ENCODE measurements around the gene DNPH1. TPM values are rescaled to one million over a fixed set of nuclear protein-coding genes. Genes with fewer than 3 reads are reported as not detected.

Gene DNPH1
- polyA plus RNA-seq, 6 donors from 2014 or later = 101 to 176 (median 133) TPM

GRCh38 chr6:43186706-43187105 is 42.6 kb downstream of the DNPH1 start:
- DNase-seq = no peak
- no peak for ATAC-seq (ENCODE audit: low read depth in 2 of 2)
- Mint-ChIP-seq H3K9me3 (no peaks in the 10 kb centered on the region), H3K27ac (peak overlapping the region in 1 of 6 donors; percentile 42), H3K4me3 (no peak overlapping the region), H3K27me3 (no peaks in the 10 kb centered on the region), H3K4me1 (peaks cover 37 to 50% (median 41%) of the 10 kb centered on the region in 3 donors), H3K36me3 (peaks cover 18 to 25% of the 10 kb centered on the region in 2 donors)

GRCh38 chr6:43186019-43186418 is 43.3 kb downstream of the DNPH1 start:
- Mint-ChIP-seq H3K4me1 (peaks cover 44 to 55% (median 48%) of the 10 kb centered on the region in 3 donors), H3K4me3 (peak overlapping the region in 1 of 8 donors; percentile 13), H3K9me3 (peaks cover 0 to 2% (median 0%) of the 10 kb centered on the region in 7 donors), H3K36me3 (peaks cover 18 to 25% of the 10 kb centered on the region in 2 donors), H3K27ac (peak overlapping the region in 3 of 6 donors; percentile 42 to 65 (median 64)), H3K27me3 (no peaks in the 10 kb centered on the region)
- DNase-seq = no peak
- no peak for ATAC-seq (ENCODE audit: low read depth in 2 of 2)

- H3K4me1 Mint-ChIP-seq = peaks cover 46 to 52% (median 48%) of the 10 kb centered on the region in 3 donors
- DNase-seq (no peak), ATAC-seq (ENCODE audit: low read depth in 2 of 2) (no peak)
- H3K9me3 Mint-ChIP-seq = peaks cover 0 to 2% (median 0%) of the 10 kb centered on the region in 7 donors
- no peak overlapping the region for H3K4me3 Mint-ChIP-seq
- H3K27me3 Mint-ChIP-seq = no peaks in the 10 kb centered on the region
- H3K36me3 Mint-ChIP-seq = peaks cover 18 to 25% of the 10 kb centered on the region in 2 donors
- no peak overlapping the region for H3K27ac Mint-ChIP-seq
Measured at GRCh38 chr6:43185391-43185985, 43.8 kb downstream of the DNPH1 start.

GRCh38 chr6:43184268-43184985 is 44.9 kb downstream of the DNPH1 start:
- peaks cover 18 to 25% of the 10 kb centered on the region in 2 donors for H3K36me3 Mint-ChIP-seq
- no peak for DNase-seq
- no peaks in the 10 kb centered on the region for H3K27me3 Mint-ChIP-seq
- peaks cover 0 to 2% (median 0%) of the 10 kb centered on the region in 7 donors for H3K9me3 Mint-ChIP-seq
- H3K27ac Mint-ChIP-seq = peak overlapping the region in 4 of 6 donors; percentile 82 to 90 (median 88)
- peak overlapping the region in 7 of 8 donors; percentile 22 to 84 (median 74) for H3K4me3 Mint-ChIP-seq
- peaks cover 46 to 49% (median 48%) of the 10 kb centered on the region in 3 donors for H3K4me1 Mint-ChIP-seq
- ATAC-seq (ENCODE audit: low read depth in 2 of 2) = no peak

- Mint-ChIP-seq H3K27ac (peak overlapping the region in 5 of 6 donors; percentile 81 to 98 (median 90)), H3K36me3 (peaks cover 18 to 22% of the 10 kb centered on the region in 2 donors), H3K27me3 (no peaks in the 10 kb centered on the region), H3K4me3 (peak overlapping the region; percentile 80 to 96 (median 94)), H3K4me1 (peaks cover 44 to 49% (median 48%) of the 10 kb centered on the region in 3 donors), H3K9me3 (peaks cover 0 to 2% (median 0%) of the 10 kb centered on the region in 7 donors)
- DNase-seq (no peak), ATAC-seq (ENCODE audit: low read depth in 2 of 2) (no peak)
Measured at GRCh38 chr6:43183441-43183840, 45.8 kb downstream of the DNPH1 start.

GRCh38 chr6:43181942-43182860 is 47.1 kb downstream of the DNPH1 start, which contains the start of gene CUL9:
Gene CUL9, plus strand, starts transcription at chr6:43182196. Its CDS starts 2,115 bp downstream, at chr6:43184311.
- Mint-ChIP-seq H3K4me1 (peaks cover 41 to 48% (median 45%) of the 10 kb centered on the region in 3 donors), H3K27ac (peak within 1 kb of the TSS; percentile 49 to 98 (median 96)), H3K36me3 (peaks cover 10 to 13% of the 10 kb centered on the region in 2 donors), H3K27me3 (no peaks in the 10 kb centered on the region), H3K9me3 (peaks cover 0 to 2% (median 0%) of the 10 kb centered on the region in 7 donors), H3K4me3 (peak within 1 kb of the TSS; percentile 83 to 96 (median 95))
- ATAC-seq (ENCODE audit: low read depth in 2 of 2) = peak; percentile 99
- peak; percentile 86 for DNase-seq

- ATAC-seq (ENCODE audit: low read depth in 2 of 2) (no peak), DNase-seq (no peak)
- H3K36me3 Mint-ChIP-seq = peaks cover 10 to 11% of the 10 kb centered on the region in 2 donors
- peak overlapping the region; percentile 47 to 97 (median 90) for H3K27ac Mint-ChIP-seq
- H3K9me3 Mint-ChIP-seq = peaks cover 0 to 2% (median 0%) of the 10 kb centered on the region in 7 donors
- H3K27me3 Mint-ChIP-seq = no peaks in the 10 kb centered on the region
- peak overlapping the region; percentile 83 to 96 (median 95) for H3K4me3 Mint-ChIP-seq
- H3K4me1 Mint-ChIP-seq = peaks cover 41 to 48% (median 43%) of the 10 kb centered on the region in 3 donors
Measured at GRCh38 chr6:43181621-43181941, 47.7 kb downstream of the DNPH1 start.

GRCh38 chr6:43180985-43181384 is 48.3 kb downstream of the DNPH1 start:
- Mint-ChIP-seq H3K27ac (peak overlapping the region; percentile 7 to 97 (median 92)), H3K27me3 (no peaks in the 10 kb centered on the region), H3K36me3 (peaks cover 5 to 11% of the 10 kb centered on the region in 2 donors), H3K4me1 (peaks cover 35 to 46% (median 37%) of the 10 kb centered on the region in 3 donors), H3K4me3 (peak overlapping the region; percentile 83 to 96 (median 95)), H3K9me3 (peaks cover 0 to 2% (median 0%) of the 10 kb centered on the region in 7 donors)
- no peak for ATAC-seq (ENCODE audit: low read depth in 2 of 2)
- no peak for DNase-seq

GRCh38 chr6:43180058-43180457 is 49.2 kb downstream of the DNPH1 start:
- H3K27ac Mint-ChIP-seq = peak overlapping the region in 3 of 6 donors; percentile 20 to 72 (median 49)
- H3K36me3 Mint-ChIP-seq = peaks cover 5 to 11% of the 10 kb centered on the region in 2 donors
- ATAC-seq (ENCODE audit: low read depth in 2 of 2) = no peak
- H3K27me3 Mint-ChIP-seq = no peaks in the 10 kb centered on the region
- H3K4me1 Mint-ChIP-seq = peaks cover 37 to 45% (median 39%) of the 10 kb centered on the region in 3 donors
- H3K9me3 Mint-ChIP-seq = peaks cover 0 to 2% (median 0%) of the 10 kb centered on the region in 7 donors
- no peak for DNase-seq
- H3K4me3 Mint-ChIP-seq = no peak overlapping the region

- Mint-ChIP-seq H3K27ac (peak overlapping the region in 1 of 6 donors; percentile 57), H3K4me3 (peak overlapping the region in 1 of 8 donors; percentile 15), H3K36me3 (peaks cover 3% of the 10 kb centered on the region in 2 donors), H3K4me1 (peaks cover 34 to 49% (median 40%) of the 10 kb centered on the region in 3 donors), H3K27me3 (no peaks in the 10 kb centered on the region), H3K9me3 (peaks cover 0 to 2% (median 0%) of the 10 kb centered on the region in 7 donors)
- no peak for ATAC-seq (ENCODE audit: low read depth in 2 of 2)
- no peak for DNase-seq
Measured at GRCh38 chr6:43178951-43179830, 50.1 kb downstream of the DNPH1 start.

- ATAC-seq (ENCODE audit: low read depth in 2 of 2) (no peak), DNase-seq (no peak)
- no peaks in the 10 kb centered on the region for H3K27me3 Mint-ChIP-seq
- H3K9me3 Mint-ChIP-seq = peaks cover 0 to 2% (median 0%) of the 10 kb centered on the region in 7 donors
- H3K4me3 Mint-ChIP-seq = peak overlapping the region in 1 of 8 donors; percentile 45
- peak overlapping the region in 2 of 6 donors; percentile 34 to 39 for H3K27ac Mint-ChIP-seq
- no peaks in the 10 kb centered on the region for H3K36me3 Mint-ChIP-seq
- H3K4me1 Mint-ChIP-seq = peaks cover 32 to 48% (median 40%) of the 10 kb centered on the region in 3 donors
Measured at GRCh38 chr6:43178150-43178549, 51.1 kb downstream of the DNPH1 start.

GRCh38 chr6:43176423-43176786 is 52.9 kb downstream of the DNPH1 start:
- H3K4me3 Mint-ChIP-seq = peak overlapping the region in 1 of 8 donors; percentile 12
- no peak for DNase-seq
- H3K27ac Mint-ChIP-seq = peak overlapping the region in 4 of 6 donors; percentile 49 to 92 (median 66)

More at GRCh38 chr6:43176423-43176786, 52.9 kb downstream of the DNPH1 start:
- Mint-ChIP-seq H3K4me1 (peaks cover 36 to 43% (median 42%) of the 10 kb centered on the region in 3 donors), H3K9me3 (peaks cover 0 to 2% (median 0%) of the 10 kb centered on the region in 7 donors), H3K36me3 (no peaks in the 10 kb centered on the region), H3K27me3 (no peaks in the 10 kb centered on the region)
- ATAC-seq (ENCODE audit: low read depth in 2 of 2) = no peak
